GM23248 (cell line): ENCODE results near the gene CYP26B1.

Experiments used
- EZH2 ChIP-seq: fragments of 200-600 bp; sonication (generic); IDR thresholded peaks from 2 replicates; pipeline ENCODE4 v1.6.1; 2018; ENCODE audit warnings: antibody characterized with exemption, mild to moderate bottlenecking; ENCODE audit not compliant: insufficient read depth, poor library complexity, severe bottlenecking
- EZH2phosphoT487 ChIP-seq: fragments of 200-600 bp; sonication (generic); IDR thresholded peaks from 2 replicates; pipeline ENCODE4 v1.6.1; 2018; ENCODE audit warnings: antibody characterized with exemption, moderate library complexity, mild to moderate bottlenecking, low read depth; ENCODE audit not compliant: insufficient read depth

DNA sequence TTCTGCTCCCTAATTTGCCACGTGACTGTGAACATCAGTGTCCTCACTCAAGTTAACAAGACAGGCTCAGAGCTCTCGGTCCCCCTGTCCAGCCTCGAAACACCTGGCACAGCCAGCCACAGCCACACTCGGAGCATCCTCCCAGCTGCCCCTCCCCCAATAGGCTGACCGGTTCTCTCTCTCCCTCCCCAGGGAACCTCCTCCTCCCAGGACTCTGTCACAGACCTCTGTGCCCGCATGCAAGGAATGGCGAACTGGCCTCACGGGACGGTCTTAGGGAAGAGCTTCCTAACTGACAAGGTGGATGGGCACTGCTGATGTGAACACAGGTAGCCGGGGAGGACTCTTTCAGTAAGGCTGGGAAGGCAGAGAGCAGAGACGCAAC lies 18.8 kb downstream of the CYP26B1 start:
- TF ChIP-seq EZH2phosphoT487 = no peak
- TF ChIP-seq EZH2 = no peak
